Breast epithelium (tissue), 4 donors: ENCODE data around the gene ING5. TPM values are rescaled to one million over a fixed set of nuclear protein-coding genes. Genes with fewer than 3 reads are reported as not detected.

Experiments used
- DNase-seq, 2 donors: peaks; one replicate each; pipeline ENCODE4 v3.0.0-alpha.2; 2019; ENCODE audit warnings: low spot score in 2 of 2
- H3K27ac ChIP-seq, 2 donors: fragments of 200-600 bp; sonication (generic) in 1 of 2; one replicate each; pipeline ENCODE4 v1.5.1; 2016 to 2019; ENCODE audit warnings: mild to moderate bottlenecking in 1 of 2
- H3K27me3 ChIP-seq, 2 donors: fragments of 200-600 bp; sonication (generic) in 1 of 2; one replicate each; pipeline versions ENCODE4 v1.5.1 to v1.6.0; 2017 to 2019; ENCODE audit warnings: control low read depth in 1 of 2, mild to moderate bottlenecking in 1 of 2
- H3K36me3 ChIP-seq: fragments of 200-600 bp; one replicate; pipeline ENCODE4 v1.5.1; 2019
- H3K4me1 ChIP-seq, 2 donors: fragments of 200-600 bp; sonication (generic); one replicate each; pipeline ENCODE4 v1.5.1; 2016 to 2019; ENCODE audit warnings: control low read depth in 1 of 2
- H3K4me3 ChIP-seq, 3 donors: fragments of 200-600 bp; sonication (generic); 1 replicate in 2 of 3; 2 replicates in 1 of 3; pipeline ENCODE4 v1.5.1; 2016 to 2019; ENCODE audit warnings: mild to moderate bottlenecking in 3 of 3, moderate library complexity in 2 of 3
- H3K9me3 ChIP-seq, 2 donors: fragments of 200-600 bp; sonication (generic) in 1 of 2; one replicate each; pipeline ENCODE4 v1.5.1; 2016 to 2019; ENCODE audit warnings: control low read depth in 1 of 2
- CTCF ChIP-seq, 3 donors: fragments of 450-650 bp; IDR thresholded peaks; one replicate each; pipeline ENCODE4 v1.5.1; 2016 to 2017; ENCODE audit warnings: antibody characterized with exemption in 3 of 3, mild to moderate bottlenecking in 3 of 3, moderate library complexity in 3 of 3
- POLR2A ChIP-seq: fragments of 450-650 bp; IDR thresholded peaks from one replicate; pipeline ENCODE4 v1.6.1; 2016; ENCODE audit warnings: antibody characterized with exemption, mild to moderate bottlenecking, moderate library complexity
- POLR2AphosphoS5 ChIP-seq, 3 donors: sonication (generic); formaldehyde crosslinking; IDR thresholded peaks; one replicate each; pipeline ENCODE4 v1.6.1; 2017; ENCODE audit warnings: antibody characterized with exemption in 3 of 3
- intact Hi-C: fragments of 100-400 bp; cut with DNase I; formaldehyde crosslinking; loops from one replicate; pipeline ENCODE4 v1.15.1; 2023; ENCODE audit warnings: low total_unique reads
- total RNA-seq, 3 donors: library from RNA; depleted of rRNA; stranded (reverse); fragments of >200 nt; gene quantifications; one replicate each; pipeline ENCODE4 v1.1.0, GENCODE V29; 2016

ING5 gene
- 10 to 100 TPM; 29.6 to 49.0 (median 45.6) TPM for total RNA-seq

DNA sequence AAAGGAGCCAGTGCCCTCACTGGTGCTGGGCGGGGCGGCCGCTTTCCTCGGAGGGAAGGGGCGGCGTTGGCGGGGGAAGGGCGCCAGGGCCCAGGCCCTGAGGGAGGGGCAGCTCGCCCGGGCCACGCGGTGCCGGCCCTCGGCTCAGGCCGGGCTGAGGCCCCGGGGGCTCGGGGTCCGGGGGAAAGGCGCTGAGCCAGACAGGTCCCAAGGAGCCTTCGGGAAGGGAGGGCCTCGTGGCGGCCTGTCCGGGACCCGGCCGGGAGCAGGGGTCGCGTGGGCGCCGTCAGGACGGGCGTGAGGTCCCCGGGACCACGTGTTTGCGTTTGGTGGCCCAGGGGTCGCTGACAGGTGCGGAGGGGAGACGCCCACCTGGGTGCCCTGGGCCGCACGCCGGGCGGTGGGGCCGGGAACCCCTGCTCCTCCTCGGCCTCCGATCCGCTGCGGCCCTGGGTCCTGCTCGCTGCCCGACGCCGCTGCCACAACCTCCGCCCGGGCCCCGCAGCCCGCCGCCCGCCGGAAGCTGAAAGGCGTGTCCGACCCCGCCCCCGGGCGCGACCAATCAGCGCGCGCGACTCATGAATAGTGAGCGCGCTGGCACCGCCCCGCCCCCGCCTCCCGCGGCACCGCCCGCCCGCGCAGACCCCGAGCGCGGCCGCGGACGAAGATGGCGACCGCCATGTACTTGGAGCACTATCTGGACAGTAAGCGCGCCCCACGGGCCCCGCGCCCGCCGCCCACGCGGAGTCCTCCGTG is at the start of gene ING5:
ING5 (plus strand) TSS at position 641 of the 756 bp plus-strand sequence; CDS start at position 668, 27 bp downstream.
- peak within 1 kb of the TSS; percentile 70 to 98 (median 92) for H3K4me3 ChIP-seq
- peaks cover 0 to 6% of the 10 kb centered on the region in 2 donors for H3K4me1 ChIP-seq
- peak within 1 kb of the TSS; percentile 91 to 98 for H3K27ac ChIP-seq
- H3K9me3 ChIP-seq = no peaks in the 10 kb centered on the region
- no peaks in the 10 kb centered on the region for H3K36me3 ChIP-seq
- H3K27me3 ChIP-seq = no peaks in the 10 kb centered on the region
- DNase-seq = peak; percentile 96 to 97
- TF ChIP-seq CTCF (IDR thresholded peaks at IDR 0.05) = peak in 1 of 3 donors; percentile 32
- TF ChIP-seq POLR2AphosphoS5 (IDR thresholded peaks at IDR 0.05) = peak; percentile 37 to 59 (median 55)
- TF ChIP-seq POLR2A = no peak
- intact Hi-C loops = loop anchor here (2.0 kb wide), 1 partner anchor 33 kb away; the partner anchor contains the start of gene D2HGDH

GRCh38 chr2:241652142-241652541 is 49.7 kb upstream of the ING5 start:
- Histone ChIP-seq H3K27ac (no peak overlapping the region), H3K36me3 (no peaks in the 10 kb centered on the region), H3K27me3 (no peaks in the 10 kb centered on the region), H3K9me3 (no peaks in the 10 kb centered on the region), H3K4me3 (no peak overlapping the region), H3K4me1 (no peaks in the 10 kb centered on the region)
- DNase-seq = no peak
- intact Hi-C loops = no loop called here
- TF ChIP-seq POLR2A (no peak), POLR2AphosphoS5 (IDR thresholded peaks at IDR 0.05) (no peak), CTCF (IDR thresholded peaks at IDR 0.05) (no peak)

DNA sequence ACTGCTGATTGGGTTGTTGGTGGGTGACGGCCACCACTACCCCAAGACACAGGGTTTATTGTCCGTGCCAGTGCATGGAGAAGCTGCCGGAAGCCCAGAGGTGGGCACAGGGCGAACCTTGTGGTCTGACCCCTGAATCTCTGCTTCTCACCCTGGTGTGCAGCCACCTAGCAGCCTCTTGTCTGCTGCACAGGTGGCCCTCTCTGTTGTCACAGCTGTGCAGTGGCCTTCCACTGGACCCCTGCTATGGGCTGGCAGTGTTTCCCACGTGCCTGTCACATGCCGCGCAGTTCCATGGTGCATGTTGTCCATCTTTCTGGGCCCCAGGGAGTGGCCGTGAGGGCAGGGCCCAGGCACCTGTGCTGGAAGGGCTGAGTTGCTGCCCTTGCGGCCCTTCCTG is 49.1 kb upstream of the ING5 start:
- no peaks in the 10 kb centered on the region for H3K9me3 ChIP-seq
- no peak for TF ChIP-seq CTCF (IDR thresholded peaks at IDR 0.05)
- TF ChIP-seq POLR2A = no peak
- no peak overlapping the region for H3K27ac ChIP-seq
- H3K4me3 ChIP-seq = no peak overlapping the region
- no peaks in the 10 kb centered on the region for H3K4me1 ChIP-seq
- intact Hi-C loops = no loop called here
- no peaks in the 10 kb centered on the region for H3K27me3 ChIP-seq
- DNase-seq = no peak
- H3K36me3 ChIP-seq = no peaks in the 10 kb centered on the region

- H3K27ac ChIP-seq = no peak overlapping the region
Measured at GRCh38 chr2:241653210-241653750, 48.6 kb upstream of the ING5 start.

More at GRCh38 chr2:241653210-241653750, 48.6 kb upstream of the ING5 start:
- DNase-seq = no peak
- no peak overlapping the region for H3K4me3 ChIP-seq
- no peaks in the 10 kb centered on the region for H3K27me3 ChIP-seq
- H3K9me3 ChIP-seq = no peaks in the 10 kb centered on the region
- intact Hi-C loops = no loop called here
- no peaks in the 10 kb centered on the region for H3K36me3 ChIP-seq
- no peak for TF ChIP-seq POLR2A
- no peak for TF ChIP-seq CTCF (IDR thresholded peaks at IDR 0.05)
- TF ChIP-seq POLR2AphosphoS5 (IDR thresholded peaks at IDR 0.05) = no peak
- no peaks in the 10 kb centered on the region for H3K4me1 ChIP-seq
